ENCODE data around the gene TRAF1.

Gene TRAF1

GRCh38 chr9:120944948-120945347 is 18.4 kb upstream of the TRAF1 start:
- H3K9ac ChIP-seq (ENCODE audit: low read length), result no peak overlapping the region
- no CpG with 5 or more reads among the region's 3 CpGs for WGBS (ENCODE audit: extremely low coverage, insufficient coverage, low lambda C conversion rate)
- H3K4me1 ChIP-seq (ENCODE audit: control insufficient read depth, low read depth, low read length), result peaks cover 2% of the 10 kb centered on the region
- H2AK5ac ChIP-seq (ENCODE audit: low read length), result no peak overlapping the region
- no peaks in the 10 kb centered on the region for H3K27me3 ChIP-seq (ENCODE audit: insufficient read depth, low read length, poor library complexity)
- H3K4me2 ChIP-seq (ENCODE audit: low read length), result no peak overlapping the region
- H3K79me1 ChIP-seq (ENCODE audit: low read length), result no peaks in the 10 kb centered on the region
- no peak overlapping the region for H3K4ac ChIP-seq (ENCODE audit: low read depth, low read length)
- H4K5ac ChIP-seq (ENCODE audit: low read length), result no peak overlapping the region
- H2BK5ac ChIP-seq (ENCODE audit: low read length), result no peak overlapping the region
- no peaks in the 10 kb centered on the region for H3K79me2 ChIP-seq (ENCODE audit: control insufficient read depth, insufficient read depth, low read length)
- H3K23ac ChIP-seq (ENCODE audit: low read length), result no peak overlapping the region
- no peak overlapping the region for H2BK120ac ChIP-seq (ENCODE audit: low read depth, low read length)
- no peak overlapping the region for H3K18ac ChIP-seq (ENCODE audit: low read length)
- no peak overlapping the region for H2BK15ac ChIP-seq (replicated peaks; ENCODE audit: low read depth)
- H3K4me3 ChIP-seq (ENCODE audit: low read length), result no peak overlapping the region
- H3K56ac ChIP-seq (ENCODE audit: low read length), result no peak overlapping the region
- no peaks in the 10 kb centered on the region for H3K36me3 ChIP-seq (ENCODE audit: control insufficient read depth, insufficient read depth, low read length)
- H4K8ac ChIP-seq (ENCODE audit: low read depth, low read length), result no peak overlapping the region
- H3K27ac ChIP-seq (ENCODE audit: low read depth, low read length), result no peak overlapping the region
- no peak for DNase-seq

GRCh38 chr9:120944434-120944843 is 17.8 kb upstream of the TRAF1 start:
- H4K5ac ChIP-seq (ENCODE audit: low read length), result no peak overlapping the region
- no CpG with 5 or more reads among the region's 4 CpGs for WGBS (ENCODE audit: extremely low coverage, insufficient coverage, low lambda C conversion rate)
- H3K4ac ChIP-seq (ENCODE audit: low read depth, low read length), result no peak overlapping the region
- H3K23ac ChIP-seq (ENCODE audit: low read length), result no peak overlapping the region
- no peak overlapping the region for H3K4me2 ChIP-seq (ENCODE audit: low read length)
- DNase-seq, result no peak
- no peak overlapping the region for H4K8ac ChIP-seq (ENCODE audit: low read depth, low read length)
- no peak overlapping the region for H3K4me3 ChIP-seq (ENCODE audit: low read length)
- H3K79me2 ChIP-seq (ENCODE audit: control insufficient read depth, insufficient read depth, low read length), result no peaks in the 10 kb centered on the region
- no peaks in the 10 kb centered on the region for H3K36me3 ChIP-seq (ENCODE audit: control insufficient read depth, insufficient read depth, low read length)
- no peak overlapping the region for H2AK5ac ChIP-seq (ENCODE audit: low read length)
- H2BK15ac ChIP-seq (replicated peaks; ENCODE audit: low read depth), result no peak overlapping the region
- H3K27me3 ChIP-seq (ENCODE audit: insufficient read depth, low read length, poor library complexity), result no peaks in the 10 kb centered on the region
- no peak overlapping the region for H2BK5ac ChIP-seq (ENCODE audit: low read length)
- no peak overlapping the region for H3K27ac ChIP-seq (ENCODE audit: low read depth, low read length)
- H2BK120ac ChIP-seq (ENCODE audit: low read depth, low read length), result no peak overlapping the region
- peaks cover 2% of the 10 kb centered on the region for H3K4me1 ChIP-seq (ENCODE audit: control insufficient read depth, low read depth, low read length)
- H3K18ac ChIP-seq (ENCODE audit: low read length), result no peak overlapping the region
- H3K79me1 ChIP-seq (ENCODE audit: low read length), result no peaks in the 10 kb centered on the region
- H3K9ac ChIP-seq (ENCODE audit: low read length), result no peak overlapping the region
- H3K56ac ChIP-seq (ENCODE audit: low read length), result peak overlapping the region; percentile 67

GRCh38 chr9:120942186-120943001 is 15.8 kb upstream of the TRAF1 start:
- Histone ChIP-seq H2AK5ac (ENCODE audit: low read length) (no peak overlapping the region), H3K18ac (ENCODE audit: low read length) (no peak overlapping the region)
- peak; percentile 44 for DNase-seq

GRCh38 chr9:120941046-120941770 is 14.6 kb upstream of the TRAF1 start:
- H3K27me3 ChIP-seq (ENCODE audit: insufficient read depth, low read length, poor library complexity), result no peaks in the 10 kb centered on the region
- no peak for DNase-seq
- no peak overlapping the region for H4K5ac ChIP-seq (ENCODE audit: low read length)
- no peaks in the 10 kb centered on the region for H3K36me3 ChIP-seq (ENCODE audit: control insufficient read depth, insufficient read depth, low read length)
- H3K23ac ChIP-seq (ENCODE audit: low read length), result no peak overlapping the region
- no peak overlapping the region for H3K9ac ChIP-seq (ENCODE audit: low read length)
- no peak overlapping the region for H3K4me3 ChIP-seq (ENCODE audit: low read length)
- H3K18ac ChIP-seq (ENCODE audit: low read length), result no peak overlapping the region
- H2BK15ac ChIP-seq (replicated peaks; ENCODE audit: low read depth), result no peak overlapping the region
- no peak overlapping the region for H3K4me2 ChIP-seq (ENCODE audit: low read length)
- no peak overlapping the region for H2AK5ac ChIP-seq (ENCODE audit: low read length)
- H3K27ac ChIP-seq (ENCODE audit: low read depth, low read length), result no peak overlapping the region
- H3K56ac ChIP-seq (ENCODE audit: low read length), result no peak overlapping the region
- H3K79me2 ChIP-seq (ENCODE audit: control insufficient read depth, insufficient read depth, low read length), result no peaks in the 10 kb centered on the region
- H3K79me1 ChIP-seq (ENCODE audit: low read length), result no peaks in the 10 kb centered on the region
- no CpG with 5 or more reads among the region's 6 CpGs for WGBS (ENCODE audit: extremely low coverage, insufficient coverage, low lambda C conversion rate)
- peaks cover 2% of the 10 kb centered on the region for H3K4me1 ChIP-seq (ENCODE audit: control insufficient read depth, low read depth, low read length)
- H2BK120ac ChIP-seq (ENCODE audit: low read depth, low read length), result no peak overlapping the region
- H4K8ac ChIP-seq (ENCODE audit: low read depth, low read length), result no peak overlapping the region
- no peak overlapping the region for H3K4ac ChIP-seq (ENCODE audit: low read depth, low read length)
- no peak overlapping the region for H2BK5ac ChIP-seq (ENCODE audit: low read length)

More at GRCh38 chr9:120942186-120943001, 15.8 kb upstream of the TRAF1 start:
- Histone ChIP-seq H3K27ac (ENCODE audit: low read depth, low read length) (no peak overlapping the region), H3K4me2 (ENCODE audit: low read length) (no peak overlapping the region), H2BK5ac (ENCODE audit: low read length) (no peak overlapping the region), H3K4me3 (ENCODE audit: low read length) (no peak overlapping the region), H2BK120ac (ENCODE audit: low read depth, low read length) (peak overlapping the region; percentile 17), H3K79me2 (ENCODE audit: control insufficient read depth, insufficient read depth, low read length) (no peaks in the 10 kb centered on the region), H4K5ac (ENCODE audit: low read length) (no peak overlapping the region), H3K27me3 (ENCODE audit: insufficient read depth, low read length, poor library complexity) (no peaks in the 10 kb centered on the region), H2BK15ac (replicated peaks; ENCODE audit: low read depth) (no peak overlapping the region), H3K4ac (ENCODE audit: low read depth, low read length) (no peak overlapping the region), H3K9ac (ENCODE audit: low read length) (no peak overlapping the region), H3K23ac (ENCODE audit: low read length) (no peak overlapping the region), H3K79me1 (ENCODE audit: low read length) (no peaks in the 10 kb centered on the region), H4K8ac (ENCODE audit: low read depth, low read length) (no peak overlapping the region), H3K56ac (ENCODE audit: low read length) (no peak overlapping the region), H3K4me1 (ENCODE audit: control insufficient read depth, low read depth, low read length) (peaks cover 2% of the 10 kb centered on the region), H3K36me3 (ENCODE audit: control insufficient read depth, insufficient read depth, low read length) (no peaks in the 10 kb centered on the region)
- WGBS (ENCODE audit: extremely low coverage, insufficient coverage, low lambda C conversion rate), result no CpG with 5 or more reads among the region's 8 CpGs

- Histone ChIP-seq H3K4me3 (ENCODE audit: low read length) (no peak overlapping the region), H3K36me3 (ENCODE audit: control insufficient read depth, insufficient read depth, low read length) (no peaks in the 10 kb centered on the region), H3K27me3 (ENCODE audit: insufficient read depth, low read length, poor library complexity) (no peaks in the 10 kb centered on the region), H3K27ac (ENCODE audit: low read depth, low read length) (no peak overlapping the region), H2BK120ac (ENCODE audit: low read depth, low read length) (no peak overlapping the region), H2BK5ac (ENCODE audit: low read length) (no peak overlapping the region), H3K23ac (ENCODE audit: low read length) (no peak overlapping the region), H4K5ac (ENCODE audit: low read length) (no peak overlapping the region), H3K79me1 (ENCODE audit: low read length) (no peaks in the 10 kb centered on the region), H2BK15ac (replicated peaks; ENCODE audit: low read depth) (no peak overlapping the region), H4K8ac (ENCODE audit: low read depth, low read length) (no peak overlapping the region), H3K4ac (ENCODE audit: low read depth, low read length) (no peak overlapping the region), H3K18ac (ENCODE audit: low read length) (no peak overlapping the region), H2AK5ac (ENCODE audit: low read length) (no peak overlapping the region), H3K4me1 (ENCODE audit: control insufficient read depth, low read depth, low read length) (peaks cover 2% of the 10 kb centered on the region), H3K4me2 (ENCODE audit: low read length) (no peak overlapping the region), H3K9ac (ENCODE audit: low read length) (no peak overlapping the region), H3K56ac (ENCODE audit: low read length) (no peak overlapping the region), H3K79me2 (ENCODE audit: control insufficient read depth, insufficient read depth, low read length) (no peaks in the 10 kb centered on the region)
- no CpG with 5 or more reads among the region's 10 CpGs for WGBS (ENCODE audit: extremely low coverage, insufficient coverage, low lambda C conversion rate)
- no peak for DNase-seq
Measured at GRCh38 chr9:120940573-120940972, 14.0 kb upstream of the TRAF1 start.
